ENCODE results near the gene DNASE1L1.
A peak's percentile ranks its signal among the peaks of the same experiment; 100 is the strongest.

The DNASE1L1 gene

DNA sequence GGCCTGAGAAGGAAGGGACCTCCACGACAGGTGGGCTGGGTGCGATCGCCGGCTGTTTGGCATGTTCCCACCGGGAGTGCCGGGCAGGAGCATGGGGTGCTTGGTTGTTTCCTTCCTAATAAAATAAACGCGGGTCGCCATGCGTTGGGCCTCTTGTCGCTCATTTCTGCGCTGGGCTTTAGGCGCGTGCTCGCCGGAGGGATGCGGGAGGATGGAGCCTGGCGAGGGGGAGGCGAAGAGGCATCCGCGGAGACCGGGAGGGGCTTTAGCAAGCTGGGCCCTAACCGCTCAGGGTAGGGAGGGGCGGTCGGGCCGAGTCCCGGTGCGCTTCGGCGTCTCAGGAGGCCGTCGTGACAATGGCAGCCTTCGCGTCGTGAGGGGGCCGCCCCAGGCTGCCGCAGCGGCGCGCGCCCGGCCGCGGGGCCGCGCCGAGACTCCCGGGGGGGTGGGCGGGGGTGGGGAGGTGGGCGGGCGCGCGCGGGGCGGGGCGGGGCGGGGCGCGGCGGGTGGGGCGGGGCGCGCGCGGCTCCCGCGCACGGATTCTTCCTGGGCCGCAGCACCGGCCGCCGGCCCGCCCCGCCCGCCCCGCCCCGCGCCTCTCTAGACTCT is 27.4 kb upstream of the DNASE1L1 start:
- DNase-seq, result peak; percentile 50

DNA sequence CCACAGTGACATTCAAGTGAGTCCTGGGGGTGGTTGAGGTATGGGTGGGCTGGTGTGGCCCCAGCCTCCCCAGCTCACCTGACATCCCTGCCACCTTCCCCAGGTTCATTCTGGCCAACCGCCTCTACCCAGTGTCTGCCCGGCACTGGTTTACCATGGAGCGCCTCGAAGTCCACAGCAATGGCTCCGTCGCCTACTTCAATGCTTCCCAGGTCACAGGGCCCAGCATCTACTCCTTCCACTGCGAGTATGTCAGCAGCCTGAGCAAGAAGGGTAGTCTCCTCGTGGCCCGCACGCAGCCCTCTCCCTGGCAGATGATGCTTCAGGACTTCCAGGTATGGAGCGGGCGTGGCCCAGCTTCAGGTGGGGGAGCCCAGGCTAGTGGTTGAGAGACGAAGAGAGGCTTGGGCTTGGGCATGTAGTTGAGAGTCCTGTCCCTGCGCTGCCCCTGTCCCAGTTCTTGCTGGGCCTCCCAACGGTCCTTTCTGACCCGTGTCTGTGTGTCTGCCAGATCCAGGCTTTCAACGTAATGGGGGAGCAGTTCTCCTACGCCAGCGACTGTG is 26.2 kb upstream of the DNASE1L1 start:
- no peak for DNase-seq

DNA sequence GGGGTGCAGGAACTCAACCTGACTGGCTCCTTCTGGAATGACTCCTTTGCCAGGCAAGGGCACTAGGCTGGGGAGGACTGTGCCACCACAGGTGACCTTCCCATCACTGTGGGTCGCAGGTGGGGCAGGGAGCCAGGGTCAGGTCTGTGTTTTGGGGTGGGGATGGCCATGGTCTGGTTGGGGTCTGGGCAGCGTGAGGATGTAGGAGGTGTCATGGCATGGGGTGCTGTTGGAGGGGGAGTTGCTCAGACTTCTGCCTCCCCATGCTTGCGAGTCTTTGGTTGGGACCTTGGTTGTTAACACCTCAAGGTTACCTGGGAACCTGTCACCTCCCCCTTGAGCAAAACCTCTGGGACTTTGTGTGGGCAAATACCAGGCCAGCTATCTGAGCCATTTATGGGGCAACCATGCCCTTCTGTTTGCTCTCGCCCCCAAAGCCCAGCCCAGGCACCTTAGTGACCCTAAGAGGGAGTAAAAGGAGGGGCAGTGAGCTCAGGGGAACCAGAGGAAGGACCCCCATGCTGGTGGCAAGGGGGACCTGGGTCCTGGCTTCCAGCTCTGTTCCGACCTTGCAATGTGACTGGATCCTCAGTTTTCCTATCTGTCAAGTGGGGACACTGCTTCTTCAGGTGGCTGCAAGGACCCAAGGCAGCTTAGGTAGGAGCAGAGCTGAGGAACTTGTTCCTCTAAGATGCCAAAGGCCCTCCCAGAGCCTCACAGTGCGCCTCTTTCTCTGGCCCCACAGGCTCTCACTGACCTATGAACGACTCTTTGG is 25.5 kb upstream of the DNASE1L1 start:
- DNase-seq, result no peak

DNA sequence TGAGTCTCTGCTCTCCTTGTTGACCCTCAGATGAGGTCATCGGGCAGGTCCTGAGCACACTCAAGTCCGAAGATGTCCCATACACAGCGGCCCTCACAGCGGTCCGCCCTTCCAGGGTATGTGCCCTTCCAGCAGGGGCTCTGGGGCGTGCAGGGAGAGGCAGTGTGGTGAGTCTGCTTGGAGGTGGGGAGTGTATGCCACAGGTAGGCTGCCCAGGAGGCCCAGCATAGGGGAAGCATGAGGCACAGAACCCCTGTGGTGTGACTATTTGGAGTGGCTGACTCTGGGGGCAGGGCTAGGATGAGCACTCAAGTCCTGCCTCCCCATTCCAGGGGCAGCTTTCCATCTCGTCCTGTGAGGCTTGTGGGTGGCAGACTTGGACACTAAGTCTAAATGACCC is 24.6 kb upstream of the DNASE1L1 start:
- no peak for DNase-seq

DNA sequence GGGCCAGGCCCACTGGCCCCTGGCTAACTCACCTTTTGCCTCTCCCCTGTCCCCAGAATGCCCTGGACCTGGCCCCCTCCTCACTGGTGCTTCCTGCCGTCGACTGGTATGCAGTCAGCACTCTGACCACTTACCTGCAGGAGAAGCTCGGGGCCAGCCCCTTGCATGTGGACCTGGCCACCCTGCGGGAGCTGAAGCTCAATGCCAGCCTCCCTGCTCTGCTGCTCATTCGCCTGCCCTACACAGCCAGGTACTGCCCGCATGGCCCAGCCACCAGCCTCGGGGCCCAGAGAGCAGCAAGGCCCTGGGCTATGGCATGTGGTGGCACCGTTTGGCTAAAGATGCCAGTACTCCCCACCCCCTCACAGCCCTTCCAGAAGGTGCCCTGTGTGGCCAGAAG is 23.2 kb upstream of the DNASE1L1 start:
- DNase-seq, result no peak

DNA sequence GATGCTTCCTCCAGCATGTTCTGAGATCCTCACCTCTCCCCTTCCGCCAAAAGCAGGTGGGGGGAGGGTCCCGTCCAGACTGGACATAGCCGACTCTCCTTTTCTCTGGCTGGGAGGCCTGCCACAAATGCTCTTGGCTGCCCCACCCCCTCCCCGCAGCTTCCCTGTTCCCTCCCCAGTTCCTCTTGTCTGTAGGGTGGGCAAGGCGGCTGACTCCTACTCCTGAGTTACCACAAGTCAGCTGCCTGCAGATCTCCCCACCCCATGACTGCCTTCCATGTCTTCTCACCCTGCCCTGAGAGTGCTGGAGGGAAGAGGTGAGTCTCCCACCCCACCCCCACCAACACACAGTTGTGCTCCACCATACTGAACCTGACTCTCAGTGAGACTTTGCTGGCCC is 22.3 kb upstream of the DNASE1L1 start:
- no peak for DNase-seq

DNA sequence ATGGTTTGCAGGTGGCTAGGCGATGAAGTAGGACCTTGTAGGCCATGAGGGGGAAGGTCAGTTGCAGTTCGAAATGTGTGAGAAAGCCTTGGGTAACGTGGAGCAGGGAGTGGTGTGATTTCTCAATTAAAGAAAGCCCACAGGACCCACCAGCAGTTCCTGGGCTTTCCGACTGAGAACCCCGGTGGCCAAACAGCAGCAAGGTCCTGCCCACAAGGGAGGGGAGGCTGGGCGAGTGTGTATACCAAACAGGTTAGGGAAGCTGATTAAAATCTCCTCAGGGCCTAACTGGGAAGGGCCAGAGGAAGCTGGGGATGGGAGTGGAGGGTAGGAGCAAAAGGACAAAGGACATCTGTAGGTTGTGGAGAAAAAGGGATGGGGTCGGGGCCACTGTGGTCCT is 21.9 kb upstream of the DNASE1L1 start:
- no peak for DNase-seq

DNA sequence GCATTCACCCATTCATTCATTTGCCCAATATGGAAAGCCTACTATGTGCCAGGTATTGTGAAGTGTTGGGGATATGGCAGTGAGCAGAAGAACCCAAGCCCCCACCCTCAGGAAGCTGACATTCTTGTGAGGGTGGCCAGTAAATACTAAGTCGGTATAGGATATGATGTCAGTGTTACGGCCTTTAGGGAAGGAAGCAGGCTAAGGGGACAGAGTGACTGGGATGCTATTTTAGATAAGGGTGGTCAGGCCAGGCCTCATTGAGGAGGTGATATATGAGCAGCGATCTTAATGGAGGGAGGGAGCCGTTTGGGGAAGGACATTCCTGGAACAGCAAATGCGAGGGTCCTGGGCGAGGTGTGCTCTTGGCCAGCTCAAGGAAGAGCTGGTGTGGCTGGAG is 21.4 kb upstream of the DNASE1L1 start:
- no peak for DNase-seq

DNA sequence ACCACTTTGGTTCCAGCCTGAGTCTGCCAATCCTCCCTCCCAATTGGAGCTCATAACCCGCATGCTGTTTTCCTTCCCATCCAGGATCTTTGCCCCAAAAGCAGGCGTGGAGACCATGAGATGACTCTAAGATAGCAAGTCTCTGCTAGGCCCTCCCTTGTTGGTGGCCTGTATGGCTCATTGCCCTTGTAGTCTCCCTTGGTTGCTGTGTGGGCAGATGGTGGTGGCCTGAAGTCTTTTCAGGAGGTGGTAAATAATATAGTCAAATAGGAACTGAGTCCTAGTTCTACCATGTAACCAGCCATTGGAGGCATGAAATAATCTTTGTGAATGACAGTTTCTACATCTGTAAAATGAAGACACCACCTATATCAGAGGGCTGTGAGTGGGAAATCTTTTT is 20.7 kb upstream of the DNASE1L1 start:
- DNase-seq, result no peak

DNA sequence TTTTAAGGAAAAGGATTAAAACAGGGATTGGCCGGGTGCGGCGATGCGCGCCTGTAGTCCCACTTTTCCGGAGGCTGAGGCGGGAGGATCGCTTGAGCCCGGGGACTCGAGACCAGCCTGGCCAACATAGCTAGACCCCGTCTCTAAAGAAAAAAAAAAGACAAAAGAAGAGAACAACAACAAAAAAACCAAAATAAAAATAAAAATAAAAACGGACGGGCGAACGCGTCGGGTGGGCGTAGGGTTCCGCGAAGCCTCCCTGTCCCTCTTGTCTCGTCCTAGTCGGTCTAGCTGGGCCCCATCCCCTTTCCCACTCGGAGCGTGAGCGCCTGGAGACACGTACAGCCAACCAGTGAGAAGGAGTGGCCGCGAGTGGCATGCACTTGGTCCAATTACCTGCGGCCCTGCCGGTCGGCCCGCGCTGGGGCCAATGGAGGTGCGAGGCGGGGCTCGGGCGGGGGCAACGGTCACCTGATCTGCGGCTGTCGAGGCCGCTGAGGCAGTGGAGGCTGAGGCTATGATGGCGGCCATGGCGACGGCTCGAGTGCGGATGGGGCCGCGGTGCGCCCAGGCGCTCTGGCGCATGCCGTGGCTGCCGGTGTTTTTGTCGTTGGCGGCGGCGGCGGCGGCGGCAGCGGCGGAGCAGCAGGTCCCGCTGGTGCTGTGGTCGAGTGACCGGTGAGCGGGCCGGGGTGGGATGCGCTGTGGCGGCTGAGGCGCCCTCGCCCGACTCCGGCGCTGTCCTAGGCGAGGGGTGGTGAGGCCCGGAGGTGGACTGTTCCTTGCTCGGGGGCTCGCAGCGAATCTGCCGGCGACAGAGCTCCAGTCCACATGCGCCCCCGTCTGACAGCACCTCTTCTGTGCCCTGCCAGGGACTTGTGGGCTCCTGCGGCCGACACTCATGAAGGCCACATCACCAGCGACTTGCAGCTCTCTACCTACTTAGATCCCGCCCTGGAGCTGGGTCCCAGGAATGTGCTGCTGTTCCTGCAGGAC is 19.4 kb upstream of the DNASE1L1 start, which contains the start of gene ATP6AP1:
Gene ATP6AP1, plus strand, starts transcription at position 502 of the 996 bp plus-strand sequence. Its CDS starts 16 bp downstream, at position 518.
- peak; percentile 82 for DNase-seq

DNA sequence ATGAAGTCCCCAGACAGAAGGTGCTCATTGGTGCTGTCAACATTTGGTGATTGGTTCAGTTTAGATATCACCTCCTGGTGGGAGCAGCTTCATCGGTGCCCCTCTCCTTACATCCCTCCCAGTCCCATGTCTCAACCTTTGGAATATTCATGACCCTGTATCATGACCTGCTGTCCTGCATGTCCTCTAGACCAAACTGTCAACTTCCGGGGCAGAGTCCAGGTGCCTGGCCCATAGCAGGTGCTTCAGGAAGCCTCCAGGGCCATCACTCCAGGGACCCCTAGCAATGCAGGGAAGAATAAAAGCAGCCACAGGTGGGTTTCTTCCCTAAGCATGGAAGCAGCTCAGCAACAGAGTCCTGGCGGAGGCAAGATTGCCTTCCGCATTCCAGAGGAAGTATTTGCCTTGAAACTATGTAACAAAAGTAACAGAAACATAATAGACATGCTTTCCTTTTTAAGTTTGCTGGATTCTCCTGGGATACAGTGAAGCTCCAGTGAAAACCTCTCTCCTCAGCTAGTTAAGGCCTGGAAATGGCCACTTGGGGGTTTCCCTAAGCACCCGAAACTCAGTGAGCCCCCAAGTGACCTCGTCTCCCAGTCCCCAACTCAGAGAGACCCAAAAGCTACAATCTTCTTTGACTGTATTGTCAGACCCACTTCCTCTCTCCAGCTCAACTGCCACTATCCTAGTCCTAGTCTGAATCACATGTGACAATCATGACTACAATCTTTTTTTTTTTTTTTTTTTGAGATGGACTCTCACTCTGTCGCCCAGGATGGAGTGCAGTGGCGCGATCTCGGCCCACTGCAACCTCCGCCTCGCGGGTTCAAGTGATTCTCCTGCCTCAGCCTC is 18.1 kb upstream of the DNASE1L1 start:
- no peak for DNase-seq

DNA sequence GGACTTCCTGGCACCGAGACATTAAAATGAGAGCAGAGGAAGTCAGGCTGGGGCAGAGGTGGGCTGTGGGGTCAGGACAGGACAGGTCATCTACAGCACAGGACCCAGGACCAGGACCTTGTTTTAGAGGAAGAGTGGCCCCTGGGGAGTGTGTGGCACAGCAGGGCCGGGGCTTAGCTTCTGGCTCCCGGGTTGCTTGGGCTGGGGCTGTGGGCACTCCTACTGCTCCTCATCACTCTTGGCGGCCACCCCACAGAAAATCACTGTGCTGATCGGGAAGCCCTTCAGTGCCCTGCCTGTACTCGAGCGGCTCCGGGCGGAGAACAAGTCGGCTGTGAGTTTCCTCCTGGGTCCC is 11.3 kb upstream of the DNASE1L1 start:
- no peak for DNase-seq

DNA sequence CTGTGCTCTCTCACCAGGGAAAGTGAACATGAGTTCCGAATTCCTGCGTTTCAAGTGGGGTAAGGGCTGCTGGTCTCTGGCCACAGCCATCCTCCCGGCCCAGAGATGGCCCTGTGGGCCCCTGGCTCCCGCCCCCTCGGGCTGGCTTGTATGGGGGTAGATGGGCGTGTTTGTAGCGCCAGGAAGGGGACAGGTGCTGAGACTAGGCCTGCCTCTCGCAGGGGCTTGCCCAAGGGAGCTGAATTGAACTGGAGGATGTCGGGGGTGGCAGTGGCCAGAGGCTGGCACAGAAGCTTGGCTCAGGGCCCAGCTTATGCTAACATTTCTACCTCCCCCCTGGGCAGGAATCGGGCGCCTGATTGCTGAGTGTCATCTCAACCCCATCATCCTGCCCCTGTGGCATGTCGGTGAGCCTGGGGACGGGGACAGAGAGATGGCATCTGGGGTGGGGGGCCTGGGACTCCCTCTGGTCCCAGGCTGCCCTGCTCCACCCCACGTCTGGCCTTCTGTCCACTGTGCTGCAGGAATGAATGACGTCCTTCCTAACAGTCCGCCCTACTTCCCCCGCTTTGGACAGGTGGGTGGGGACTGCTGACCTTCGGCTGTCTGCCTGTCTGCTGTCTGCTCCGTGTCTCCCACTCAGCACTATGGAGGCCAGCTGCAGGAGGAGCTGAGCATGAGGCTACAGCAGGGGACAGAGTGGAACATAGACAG is 10.8 kb upstream of the DNASE1L1 start:
- DNase-seq, result no peak

DNA sequence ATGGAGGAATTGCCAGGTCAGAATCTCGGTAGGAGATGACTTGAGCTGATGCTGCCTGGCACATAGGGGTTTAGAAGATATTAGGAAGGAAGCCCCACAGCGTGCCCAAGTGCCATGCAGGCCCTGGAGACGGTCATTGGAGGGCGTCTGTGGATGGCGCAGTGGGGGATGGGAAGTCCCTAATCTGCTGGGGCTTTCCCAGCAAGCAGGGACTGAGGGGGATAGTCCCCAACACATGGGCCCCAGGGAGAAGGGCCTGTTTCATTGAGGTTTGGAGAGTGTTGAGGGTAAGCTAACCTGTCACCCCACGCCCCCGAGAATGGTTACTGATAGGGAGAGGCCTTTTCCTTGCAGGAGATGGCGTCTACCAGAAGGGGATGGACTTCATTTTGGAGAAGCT is 10.1 kb upstream of the DNASE1L1 start:
- DNase-seq, result no peak

DNA sequence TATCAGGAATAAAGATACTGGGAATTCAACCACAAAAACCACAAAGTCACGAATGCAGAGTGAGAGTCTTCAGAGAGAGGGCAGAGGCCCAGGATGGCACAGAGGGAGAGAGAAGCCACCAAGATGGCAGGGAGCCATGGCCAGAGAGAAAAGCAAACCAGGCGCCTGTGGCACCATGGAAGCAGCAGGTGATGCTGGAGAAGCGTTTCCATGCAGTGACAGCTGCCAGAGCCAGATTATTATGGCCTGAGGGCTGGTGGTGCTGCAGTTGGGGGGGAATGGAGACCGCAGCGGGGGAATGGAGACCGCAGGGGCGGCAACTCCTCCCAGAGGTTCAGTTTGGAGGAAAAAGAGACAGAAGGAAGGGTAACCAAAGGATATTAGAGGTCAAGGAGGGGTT is 8.1 kb upstream of the DNASE1L1 start:
- no peak for DNase-seq

DNA sequence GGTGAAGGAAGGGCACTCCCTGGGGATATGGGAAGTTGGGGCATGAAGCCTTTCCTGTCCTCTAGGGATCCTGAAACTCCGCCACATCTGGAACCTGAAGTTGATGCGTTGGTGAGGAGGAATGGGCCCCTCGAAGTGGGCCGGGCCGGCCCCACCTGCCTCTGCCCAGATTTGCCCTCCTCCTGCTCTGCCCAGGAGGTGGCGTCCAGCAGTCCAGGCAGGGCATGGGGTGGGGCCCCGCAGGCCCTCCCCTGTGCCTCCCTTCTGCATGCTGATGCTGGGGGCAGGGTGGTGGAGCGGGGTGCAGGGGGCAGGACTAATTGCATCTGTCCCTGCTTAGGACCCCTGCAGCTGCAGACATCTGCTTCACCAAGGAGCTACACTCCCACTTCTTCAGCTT is 4.1 kb upstream of the DNASE1L1 start:
- DNase-seq, result no peak

DNA sequence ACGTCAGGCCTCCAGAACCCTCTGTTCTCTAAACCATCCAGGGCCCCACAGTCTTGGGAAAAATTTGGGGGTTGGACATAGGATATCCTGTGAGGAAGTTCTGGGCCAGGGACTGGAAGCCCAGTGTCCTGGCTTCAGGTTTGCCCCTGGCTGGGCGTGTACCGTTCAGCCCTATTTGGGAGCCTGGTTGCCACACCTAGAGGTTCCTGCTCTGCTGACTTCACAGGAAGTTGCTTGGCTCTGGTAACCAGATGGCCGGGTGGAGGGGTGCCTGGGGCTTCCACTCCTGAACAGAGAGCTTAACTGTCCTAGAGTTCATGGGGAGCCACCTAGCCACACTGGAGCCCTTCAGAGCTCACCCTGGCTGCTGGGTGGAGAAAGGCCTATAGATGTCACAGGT is 3.4 kb upstream of the DNASE1L1 start:
- no peak for DNase-seq

DNA sequence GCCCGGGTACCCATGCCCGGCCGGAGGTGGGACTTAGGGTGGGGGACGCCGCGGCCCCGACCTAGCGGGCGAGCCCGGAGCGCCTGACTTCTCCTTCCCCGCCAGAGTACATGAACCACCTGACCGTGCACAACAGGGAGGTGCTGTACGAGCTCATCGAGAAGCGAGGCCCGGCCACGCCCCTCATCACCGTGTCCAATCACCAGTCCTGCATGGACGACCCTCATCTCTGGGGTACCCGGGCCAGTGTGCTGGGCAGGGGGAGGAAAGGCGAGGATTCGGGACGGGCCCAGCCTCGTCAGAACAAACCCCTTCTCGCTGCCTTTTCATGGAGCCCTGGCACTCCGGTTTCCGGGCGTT is 2.9 kb upstream of the DNASE1L1 start:
- peak; percentile 49 for DNase-seq

DNA sequence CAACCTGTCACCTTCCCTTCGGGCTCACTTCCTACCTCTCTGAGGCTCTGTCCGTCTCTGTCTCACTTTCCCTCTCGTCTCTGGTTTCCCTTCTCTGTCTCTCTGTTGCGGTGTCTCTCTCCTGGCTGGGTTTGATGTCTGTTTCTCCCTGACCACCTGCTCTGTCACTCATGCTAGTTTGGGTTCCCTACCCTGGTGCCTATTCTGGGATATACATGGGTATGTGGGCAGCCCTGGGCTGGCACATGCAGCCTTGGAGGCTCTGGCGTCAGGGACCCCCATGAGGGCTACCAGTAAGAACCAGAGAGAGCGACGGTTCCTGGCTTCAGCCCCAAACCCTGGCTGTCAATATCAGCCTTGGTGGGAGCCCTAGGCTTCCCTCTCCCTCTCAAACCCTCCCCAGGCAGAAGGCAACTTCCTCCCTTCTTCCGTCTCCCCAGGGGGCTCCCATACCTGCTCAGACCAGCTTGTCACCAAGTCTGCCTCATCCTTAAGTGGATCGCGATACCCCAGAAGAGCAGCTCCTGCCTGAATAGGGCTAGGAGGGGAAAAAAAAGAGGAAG is 314 bp downstream of the DNASE1L1 start:
- no peak for DNase-seq

DNA sequence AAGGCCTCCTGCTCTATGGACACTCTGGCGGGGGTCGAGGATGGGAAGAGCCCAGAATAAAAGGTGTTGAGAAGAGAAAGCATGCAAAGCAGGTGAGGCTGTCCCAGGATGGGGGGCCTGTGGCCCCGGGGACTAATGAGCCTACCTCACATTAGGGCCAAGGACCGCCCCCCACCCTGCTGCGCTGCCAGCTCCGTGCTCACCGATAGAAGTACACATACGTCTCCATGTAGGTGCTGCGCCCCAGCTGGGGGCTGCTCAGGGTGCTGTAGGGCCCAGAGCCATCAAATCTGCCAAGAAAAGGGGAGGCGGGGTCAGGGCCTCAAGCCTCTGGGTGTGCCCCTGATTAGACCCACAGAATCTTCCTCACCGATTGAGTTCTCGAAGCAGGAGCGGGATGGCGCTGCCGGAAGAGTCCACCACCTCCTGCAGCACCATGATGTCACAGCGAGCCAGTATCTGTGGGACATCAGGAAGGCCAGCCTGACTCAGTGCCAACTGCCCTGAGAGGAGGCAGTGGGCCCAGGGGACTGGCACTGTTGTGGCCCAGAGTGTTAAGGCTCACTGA is 4.3 kb downstream of the DNASE1L1 start:
- DNase-seq, result no peak

DNA sequence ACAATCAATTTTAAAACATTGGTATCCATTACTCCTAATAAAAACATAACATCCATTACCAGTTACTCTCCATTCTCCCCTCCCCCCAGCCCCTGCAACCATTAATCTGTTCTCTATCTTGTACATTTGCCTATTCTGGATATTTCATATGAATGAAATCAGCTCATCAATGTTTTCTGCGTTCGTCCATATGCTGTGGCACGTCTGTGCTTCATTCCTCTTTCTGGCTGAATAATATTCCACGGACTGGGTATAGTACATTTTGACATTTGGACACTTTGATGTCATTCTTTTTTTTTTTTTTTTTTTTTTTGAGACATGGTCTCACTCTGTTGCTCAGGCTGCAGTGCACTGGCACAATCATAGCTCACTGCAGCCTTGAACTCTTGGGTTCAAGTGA is 5.2 kb downstream of the DNASE1L1 start:
- DNase-seq, result no peak
